ENCODE measurements around the gene PALS2.
A peak's percentile ranks its signal among the peaks of the same experiment; 100 is the strongest.

PALS2 gene

GRCh38 chr7:24572997-24573553 is at the start of gene PALS2:
PALS2 (plus strand) TSS chr7:24573452; CDS start chr7:24623668, 50,216 bp downstream.
- peaks cover 27% of the 10 kb centered on the region for H4K20me1 ChIP-seq (ENCODE audit: insufficient read depth, low read length)
- peaks cover 32% of the 10 kb centered on the region for H3K79me2 ChIP-seq (ENCODE audit: insufficient read depth, low read length)
- peak within 1 kb of the TSS; percentile 64 for H3K27ac ChIP-seq (ENCODE audit: low read length)
- peaks cover 47% of the 10 kb centered on the region for H3K27me3 ChIP-seq (ENCODE audit: insufficient read depth, low read length, poor library complexity)
- ATAC-seq (ENCODE audit: insufficient read depth, low read depth) = peak; percentile 78
- no peaks in the 10 kb centered on the region for H3K9me3 ChIP-seq (ENCODE audit: insufficient read depth, low read length, severe bottlenecking)
- TF ChIP-seq EZH2 (IDR thresholded peaks at IDR 0.05; ENCODE audit: borderline replicate concordance, low read depth, low read length, severe bottlenecking) (no peak), CTCF (IDR thresholded peaks at IDR 0.05; ENCODE audit: borderline replicate concordance, extremely low read depth, low read length, poor library complexity, severe bottlenecking) (no peak)
- no peaks in the 10 kb centered on the region for H3K36me3 ChIP-seq (ENCODE audit: insufficient read depth, low read length)
- H3K9ac ChIP-seq (ENCODE audit: low read depth, low read length) = peak within 1 kb of the TSS; percentile 72
- peak; percentile 90 for DNase-seq
- H3K4me1 ChIP-seq (ENCODE audit: insufficient read depth, low read length) = peaks cover 34% of the 10 kb centered on the region
- H3K4me3 ChIP-seq (ENCODE audit: low read depth in 1 of 2, low read length in 2 of 2) = peak within 1 kb of the TSS; percentile 43 to 70
- H3K4me2 ChIP-seq (ENCODE audit: insufficient read depth, low read length) = peak within 1 kb of the TSS; percentile 87
- H2AFZ ChIP-seq (ENCODE audit: low read depth, low read length) = peak within 1 kb of the TSS; percentile 76

- Histone ChIP-seq H3K27me3 (ENCODE audit: insufficient read depth, low read length, poor library complexity) (peaks cover 11% of the 10 kb centered on the region), H3K4me1 (ENCODE audit: insufficient read depth, low read length) (no peaks in the 10 kb centered on the region), H2AFZ (ENCODE audit: low read depth, low read length) (no peak overlapping the region), H3K9ac (ENCODE audit: low read depth, low read length) (no peak overlapping the region), H3K36me3 (ENCODE audit: insufficient read depth, low read length) (no peaks in the 10 kb centered on the region), H3K27ac (ENCODE audit: low read length) (no peak overlapping the region), H3K4me2 (ENCODE audit: insufficient read depth, low read length) (no peak overlapping the region), H3K9me3 (ENCODE audit: insufficient read depth, low read length, severe bottlenecking) (no peaks in the 10 kb centered on the region), H3K4me3 (ENCODE audit: low read depth in 1 of 2, low read length in 2 of 2) (no peak overlapping the region), H3K79me2 (ENCODE audit: insufficient read depth, low read length) (no peaks in the 10 kb centered on the region), H4K20me1 (ENCODE audit: insufficient read depth, low read length) (no peaks in the 10 kb centered on the region)
- DNase-seq (no peak), ATAC-seq (ENCODE audit: insufficient read depth, low read depth) (no peak)
- TF ChIP-seq CTCF (IDR thresholded peaks at IDR 0.05; ENCODE audit: borderline replicate concordance, extremely low read depth, low read length, poor library complexity, severe bottlenecking) = no peak
These were observed 42.0 kb upstream of the PALS2 start for GRCh38 chr7:24531255-24531654.

GRCh38 chr7:24536682-24537081 is 36.6 kb upstream of the PALS2 start:
- no peak overlapping the region for H2AFZ ChIP-seq (ENCODE audit: low read depth, low read length)
- H3K79me2 ChIP-seq (ENCODE audit: insufficient read depth, low read length) = no peaks in the 10 kb centered on the region
- H3K9ac ChIP-seq (ENCODE audit: low read depth, low read length) = no peak overlapping the region
- H3K36me3 ChIP-seq (ENCODE audit: insufficient read depth, low read length) = no peaks in the 10 kb centered on the region
- no peak overlapping the region for H3K4me2 ChIP-seq (ENCODE audit: insufficient read depth, low read length)
- no peaks in the 10 kb centered on the region for H3K9me3 ChIP-seq (ENCODE audit: insufficient read depth, low read length, severe bottlenecking)
- DNase-seq (no peak), ATAC-seq (ENCODE audit: insufficient read depth, low read depth) (no peak)
- H3K4me1 ChIP-seq (ENCODE audit: insufficient read depth, low read length) = no peaks in the 10 kb centered on the region
- H4K20me1 ChIP-seq (ENCODE audit: insufficient read depth, low read length) = no peaks in the 10 kb centered on the region
- no peak overlapping the region for H3K4me3 ChIP-seq (ENCODE audit: low read depth in 1 of 2, low read length in 2 of 2)
- H3K27me3 ChIP-seq (ENCODE audit: insufficient read depth, low read length, poor library complexity) = peaks cover 6% of the 10 kb centered on the region
- TF ChIP-seq CTCF (IDR thresholded peaks at IDR 0.05; ENCODE audit: borderline replicate concordance, extremely low read depth, low read length, poor library complexity, severe bottlenecking) = no peak
- no peak for TF ChIP-seq EZH2 (IDR thresholded peaks at IDR 0.05; ENCODE audit: borderline replicate concordance, low read depth, low read length, severe bottlenecking)
- H3K27ac ChIP-seq (ENCODE audit: low read length) = no peak overlapping the region

- Histone ChIP-seq H3K27me3 (ENCODE audit: insufficient read depth, low read length, poor library complexity) (peaks cover 3% of the 10 kb centered on the region), H4K20me1 (ENCODE audit: insufficient read depth, low read length) (no peaks in the 10 kb centered on the region), H3K4me1 (ENCODE audit: insufficient read depth, low read length) (no peaks in the 10 kb centered on the region), H3K4me3 (ENCODE audit: low read depth in 1 of 2, low read length in 2 of 2) (no peak overlapping the region), H3K27ac (ENCODE audit: low read length) (no peak overlapping the region), H3K4me2 (ENCODE audit: insufficient read depth, low read length) (no peak overlapping the region), H3K9me3 (ENCODE audit: insufficient read depth, low read length, severe bottlenecking) (no peaks in the 10 kb centered on the region), H3K79me2 (ENCODE audit: insufficient read depth, low read length) (no peaks in the 10 kb centered on the region), H2AFZ (ENCODE audit: low read depth, low read length) (no peak overlapping the region), H3K9ac (ENCODE audit: low read depth, low read length) (no peak overlapping the region), H3K36me3 (ENCODE audit: insufficient read depth, low read length) (no peaks in the 10 kb centered on the region)
- ATAC-seq (ENCODE audit: insufficient read depth, low read depth) = no peak
- no peak for TF ChIP-seq EZH2 (IDR thresholded peaks at IDR 0.05; ENCODE audit: borderline replicate concordance, low read depth, low read length, severe bottlenecking)
- no peak for TF ChIP-seq CTCF (IDR thresholded peaks at IDR 0.05; ENCODE audit: borderline replicate concordance, extremely low read depth, low read length, poor library complexity, severe bottlenecking)
- DNase-seq = no peak
These were observed 32.3 kb upstream of the PALS2 start for GRCh38 chr7:24540956-24541355.

Data from DND-41 (cell line).